Measurements from ENCODE around the gene C3orf18.

DNA sequence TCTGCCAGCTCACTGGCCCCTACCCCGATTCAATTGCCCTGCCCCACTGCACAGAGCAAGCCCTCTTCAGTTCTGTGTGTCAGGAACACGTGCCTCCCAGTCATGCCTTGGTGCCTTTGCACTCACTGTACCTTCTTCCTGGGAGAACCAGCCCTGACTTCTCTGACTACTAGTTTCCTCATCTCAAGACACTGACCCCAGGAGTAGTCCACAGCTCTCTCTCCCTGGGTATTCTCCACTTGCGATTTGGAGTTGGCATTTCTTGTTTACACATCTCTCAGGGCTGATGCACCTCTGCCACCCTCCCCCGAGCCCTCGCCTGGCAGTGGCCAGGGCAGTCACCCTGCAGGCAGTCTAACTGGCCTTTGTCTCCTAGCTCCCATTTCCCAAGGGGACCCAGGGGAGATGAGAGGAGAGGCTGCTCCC is 38.4 kb upstream of the C3orf18 start:
- TF ChIP-seq, protein P1, sequence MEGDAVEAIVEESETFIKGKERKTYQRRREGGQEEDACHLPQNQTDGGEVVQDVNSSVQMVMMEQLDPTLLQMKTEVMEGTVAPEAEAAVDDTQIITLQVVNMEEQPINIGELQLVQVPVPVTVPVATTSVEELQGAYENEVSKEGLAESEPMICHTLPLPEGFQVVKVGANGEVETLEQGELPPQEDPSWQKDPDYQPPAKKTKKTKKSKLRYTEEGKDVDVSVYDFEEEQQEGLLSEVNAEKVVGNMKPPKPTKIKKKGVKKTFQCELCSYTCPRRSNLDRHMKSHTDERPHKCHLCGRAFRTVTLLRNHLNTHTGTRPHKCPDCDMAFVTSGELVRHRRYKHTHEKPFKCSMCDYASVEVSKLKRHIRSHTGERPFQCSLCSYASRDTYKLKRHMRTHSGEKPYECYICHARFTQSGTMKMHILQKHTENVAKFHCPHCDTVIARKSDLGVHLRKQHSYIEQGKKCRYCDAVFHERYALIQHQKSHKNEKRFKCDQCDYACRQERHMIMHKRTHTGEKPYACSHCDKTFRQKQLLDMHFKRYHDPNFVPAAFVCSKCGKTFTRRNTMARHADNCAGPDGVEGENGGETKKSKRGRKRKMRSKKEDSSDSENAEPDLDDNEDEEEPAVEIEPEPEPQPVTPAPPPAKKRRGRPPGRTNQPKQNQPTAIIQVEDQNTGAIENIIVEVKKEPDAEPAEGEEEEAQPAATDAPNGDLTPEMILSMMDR (IDR thresholded peaks at IDR 0.05): no peak
- TF ChIP-seq POLR2A (IDR thresholded peaks at IDR 0.05): no peak
- no peak for TF ChIP-seq POLR2AphosphoS5 (IDR thresholded peaks at IDR 0.05)
- TF ChIP-seq EP300 (IDR thresholded peaks at IDR 0.05; ENCODE audit: low read depth): no peak

Data from transverse colon (tissue), 4 donors.